Measurements from ENCODE around the gene SRGAP1.

Gene SRGAP1

GRCh38 chr12:64018524-64018923 is 174.0 kb downstream of the SRGAP1 start:
- DNase-seq: no peak

GRCh38 chr12:64019101-64019500 is 174.6 kb downstream of the SRGAP1 start:
- no peak for DNase-seq

DNA sequence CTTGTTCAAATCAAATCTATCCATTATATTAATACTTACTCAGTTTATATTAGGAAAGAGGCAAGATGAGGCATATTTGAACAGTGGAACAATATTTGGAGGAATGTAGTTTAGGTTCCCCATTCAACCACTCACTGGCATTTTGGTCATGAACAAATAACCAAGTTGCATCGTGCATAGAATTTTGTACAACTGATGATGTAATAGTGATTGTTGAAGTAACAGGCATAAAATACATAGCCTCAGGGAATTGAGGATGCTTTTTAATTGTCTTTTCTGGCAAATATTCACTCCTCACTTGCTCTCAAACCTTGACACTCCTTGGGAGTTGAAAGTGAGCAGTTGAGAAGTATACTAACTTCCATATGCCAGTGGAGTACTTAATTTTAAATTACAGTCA is 175.2 kb downstream of the SRGAP1 start:
- no peak for DNase-seq

- no peak for DNase-seq
Measured at GRCh38 chr12:64025174-64025958, 180.9 kb downstream of the SRGAP1 start.

DNA sequence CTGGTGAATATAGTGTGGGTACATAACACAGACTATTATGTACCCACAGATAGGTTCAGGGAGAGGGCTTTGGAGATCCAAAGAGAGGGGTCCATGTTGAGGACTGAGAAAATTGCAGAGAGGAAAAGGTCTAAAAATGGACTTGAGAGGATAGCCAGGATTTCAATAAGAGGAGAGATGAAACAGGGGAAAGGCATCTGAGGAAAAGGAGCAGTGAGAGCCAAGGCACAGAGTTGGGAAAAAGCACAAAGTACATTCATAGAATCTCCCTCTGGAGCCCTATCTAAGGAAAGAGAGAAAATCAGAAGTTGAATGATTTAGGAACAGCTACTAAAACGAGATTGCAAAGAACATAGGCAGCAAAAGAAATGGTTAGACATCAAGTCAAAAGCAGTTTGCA is 182.8 kb downstream of the SRGAP1 start:
- DNase-seq: no peak

GRCh38 chr12:64028541-64028940 is 184.0 kb downstream of the SRGAP1 start:
- DNase-seq: no peak

DNA sequence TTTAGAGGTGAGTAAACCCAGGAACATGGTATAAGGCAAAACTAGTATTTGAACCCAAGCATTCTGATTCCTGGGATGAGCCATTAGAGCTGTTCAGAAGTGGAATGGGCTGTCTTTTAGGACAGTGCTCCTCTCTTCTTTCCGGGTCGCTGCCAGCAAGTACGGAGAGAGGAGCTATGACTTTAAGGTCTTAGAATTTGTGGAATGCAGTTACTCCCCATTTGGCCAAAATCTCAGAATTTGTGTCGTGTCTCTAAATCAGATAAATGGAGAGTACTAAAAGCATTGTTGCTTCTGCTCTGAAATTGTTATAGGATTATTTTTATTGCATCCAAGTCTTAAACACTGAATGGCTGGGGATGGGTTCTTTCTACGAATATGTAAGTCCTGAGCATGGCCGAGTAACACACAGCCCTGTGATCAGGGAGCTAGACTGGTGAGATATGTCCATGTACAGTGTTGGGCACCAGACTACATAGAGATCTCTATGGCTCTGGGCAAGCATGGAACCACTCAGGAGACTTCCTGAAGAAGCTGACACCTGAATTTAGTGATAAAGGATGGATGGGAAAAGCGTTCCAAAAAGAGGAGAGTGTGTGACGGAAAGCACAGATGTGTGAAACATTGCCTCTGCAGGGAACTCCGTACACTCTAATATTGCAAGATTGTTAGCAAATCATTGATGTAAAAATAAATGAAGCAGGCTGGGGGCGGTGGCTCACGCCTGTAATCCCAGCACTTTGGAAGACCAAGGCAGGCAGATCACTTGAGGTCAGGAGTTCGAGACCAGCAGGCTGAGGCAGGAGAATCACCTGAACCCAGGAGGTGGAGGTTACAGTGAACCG is 184.7 kb downstream of the SRGAP1 start:
- DNase-seq: no peak

DNA sequence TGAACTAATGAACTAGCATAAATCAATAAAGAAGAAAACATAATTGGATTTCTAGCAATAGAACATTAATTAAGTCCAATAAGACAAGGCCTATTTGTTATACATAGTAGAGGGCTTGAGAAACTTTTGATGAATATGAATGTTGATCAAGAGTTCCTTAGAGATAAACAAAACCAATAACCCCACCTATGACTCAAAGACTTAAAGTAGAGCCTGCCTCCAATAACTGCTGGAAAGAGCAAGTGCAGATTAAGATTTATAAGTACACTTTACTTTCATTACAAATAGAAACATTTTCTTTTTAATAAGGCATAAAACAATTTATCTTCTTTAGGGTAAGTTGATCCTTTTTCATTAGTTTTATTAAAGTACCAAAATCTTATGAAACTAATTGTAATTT is 185.7 kb downstream of the SRGAP1 start:
- no peak for DNase-seq

GRCh38 chr12:64034056-64034455 is 189.6 kb downstream of the SRGAP1 start:
- DNase-seq: peak; percentile 8

DNA sequence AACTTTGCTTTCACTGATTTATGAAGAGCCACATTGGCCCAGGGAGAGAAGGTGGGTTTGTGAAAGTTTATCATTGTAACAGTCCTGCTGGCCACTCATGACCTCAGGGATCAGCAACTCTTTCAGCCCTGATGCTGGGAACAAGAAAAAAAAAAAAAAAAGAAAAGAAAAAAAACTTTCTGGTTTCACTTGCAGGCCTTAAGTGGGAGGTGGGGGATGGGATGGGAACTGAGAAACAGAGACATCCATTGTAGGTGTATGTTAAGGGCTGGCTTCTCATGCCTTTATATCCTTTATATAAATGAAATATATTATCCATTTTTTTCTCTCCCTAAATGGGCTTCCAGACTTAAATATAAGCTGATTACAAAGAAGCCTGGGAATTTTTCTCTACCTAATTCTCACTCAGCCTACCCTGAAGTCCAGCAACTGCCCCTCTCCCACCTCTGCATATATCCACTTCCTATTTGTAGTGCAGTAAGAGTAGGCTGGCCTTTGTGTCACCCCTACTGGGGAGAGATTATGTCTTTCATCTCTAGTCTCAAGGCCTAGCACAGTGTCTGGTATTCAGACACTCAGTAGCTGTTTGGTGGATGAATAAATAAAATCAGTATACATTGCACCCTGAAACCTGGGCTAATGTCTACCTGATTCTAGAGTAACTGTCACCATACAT is 190.5 kb downstream of the SRGAP1 start:
- DNase-seq: peak; percentile 40

DNA sequence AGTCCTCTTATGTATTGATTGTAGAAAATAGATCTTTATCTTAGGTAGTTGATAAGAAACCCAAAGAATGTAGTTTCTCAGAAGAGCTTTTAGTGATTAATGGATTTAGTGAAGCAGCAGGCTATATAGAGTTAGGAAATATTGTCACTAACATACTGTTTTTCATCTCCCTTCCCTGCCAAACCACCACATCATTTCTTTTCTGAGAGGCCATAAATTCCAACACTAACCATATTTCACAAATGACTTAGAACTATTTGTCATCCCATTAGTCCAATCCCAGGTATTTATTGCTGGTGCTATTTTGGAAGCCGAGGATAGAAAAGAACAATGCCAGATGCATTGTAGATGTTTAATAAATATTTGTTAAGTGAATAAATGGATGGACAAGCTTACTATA is 191.9 kb downstream of the SRGAP1 start:
- DNase-seq: no peak

DNA sequence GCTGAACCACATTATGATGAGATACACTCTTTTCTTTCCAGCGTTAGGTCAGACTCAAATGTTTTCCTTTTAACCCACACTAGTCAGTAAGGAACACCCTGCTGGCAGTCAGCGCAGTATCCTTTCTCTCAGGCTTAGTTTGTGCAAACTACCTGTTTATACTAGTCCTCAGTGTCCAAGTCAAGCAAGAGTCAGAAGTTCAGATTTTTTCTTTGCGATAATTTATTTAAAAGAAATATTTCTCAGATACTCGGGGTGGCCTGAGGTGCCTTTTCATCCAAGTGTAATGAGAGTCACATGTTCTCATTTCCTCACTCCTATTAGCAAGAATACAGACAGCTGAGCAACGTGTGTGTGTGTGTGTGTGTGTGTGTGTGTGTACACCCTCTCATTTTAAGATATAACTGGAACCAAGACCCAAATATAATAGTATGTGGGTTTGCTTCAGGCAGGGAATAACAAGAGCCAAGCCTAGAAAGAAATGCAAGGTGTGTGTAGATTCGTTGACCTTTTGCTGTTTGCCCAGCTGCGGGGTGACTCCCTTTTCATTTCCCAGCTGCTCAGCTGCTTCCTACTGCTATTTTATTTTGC is 194.9 kb downstream of the SRGAP1 start:
- no peak for DNase-seq

- no peak for DNase-seq
Measured at GRCh38 chr12:64042911-64043310, 198.4 kb downstream of the SRGAP1 start.

DNA sequence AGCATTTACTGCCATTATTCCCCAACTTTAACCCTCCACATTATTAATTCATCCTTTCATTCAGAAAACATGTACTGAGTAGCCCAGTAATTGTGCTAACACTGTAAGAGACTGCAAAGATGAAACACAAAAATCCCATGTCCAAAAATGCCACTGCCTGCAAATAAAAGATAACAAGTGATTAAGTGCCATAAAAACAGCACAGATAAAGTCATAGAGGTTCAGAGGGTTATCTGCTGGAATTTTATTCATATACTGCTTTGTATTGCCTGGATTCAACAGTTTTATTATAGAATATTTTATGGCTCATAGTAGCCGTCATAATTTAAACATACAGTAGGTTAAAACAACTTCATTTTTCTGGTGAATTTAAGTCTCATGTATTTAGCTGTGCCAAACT is 199.7 kb downstream of the SRGAP1 start:
- DNase-seq: no peak

DNA sequence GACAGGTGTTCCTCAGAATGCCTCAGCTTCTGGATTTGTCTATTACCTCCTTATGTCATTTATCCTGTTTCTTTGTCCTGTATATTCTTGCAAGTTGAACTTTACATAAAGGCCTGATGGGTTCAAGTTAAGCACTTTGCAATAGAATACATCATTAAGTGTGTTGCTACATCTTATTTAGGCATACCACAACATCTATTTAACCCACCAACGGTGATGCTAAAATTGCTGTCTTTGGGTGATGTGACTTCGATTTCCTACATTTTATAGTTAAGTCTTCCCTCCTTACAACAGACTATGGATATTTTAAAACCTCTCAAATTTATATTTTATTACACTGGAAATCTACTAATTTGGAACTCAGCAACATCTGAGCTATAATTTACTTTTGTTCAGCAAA is 206.6 kb downstream of the SRGAP1 start:
- DNase-seq: no peak

- no peak for DNase-seq
Measured at GRCh38 chr12:64053117-64053516, 208.6 kb downstream of the SRGAP1 start.

- DNase-seq: no peak
Measured at GRCh38 chr12:64054079-64054520, 209.6 kb downstream of the SRGAP1 start.

- no peak for DNase-seq
Measured at GRCh38 chr12:64056741-64057140, 212.2 kb downstream of the SRGAP1 start.

GRCh38 chr12:64057706-64058105 is 213.2 kb downstream of the SRGAP1 start:
- no peak for DNase-seq

- DNase-seq: no peak
Measured at GRCh38 chr12:64058541-64059265, 214.2 kb downstream of the SRGAP1 start.

- no peak for DNase-seq
Measured at GRCh38 chr12:64059685-64060084, 215.2 kb downstream of the SRGAP1 start.

GRCh38 chr12:64061868-64062375 is 217.4 kb downstream of the SRGAP1 start:
- no peak for DNase-seq

All from MV-4-11 (cell line).